Lower leg skin (tissue), 3 donors: Measurements from ENCODE around the gene TCTN3.

Source experiments
- CTCF ChIP-seq, 3 donors: fragments of 450-650 bp; IDR thresholded peaks; one replicate each; pipeline ENCODE4 v1.5.1; 2016; ENCODE audit warnings: antibody characterized with exemption in 3 of 3, mild to moderate bottlenecking in 3 of 3, moderate library complexity in 2 of 3
- POLR2A ChIP-seq, 2 donors: fragments of 450-650 bp; IDR thresholded peaks; one replicate each; pipeline ENCODE4 v1.6.1; 2016 to 2017; ENCODE audit warnings: antibody characterized with exemption in 2 of 2, mild to moderate bottlenecking in 1 of 2, moderate library complexity in 1 of 2

DNA sequence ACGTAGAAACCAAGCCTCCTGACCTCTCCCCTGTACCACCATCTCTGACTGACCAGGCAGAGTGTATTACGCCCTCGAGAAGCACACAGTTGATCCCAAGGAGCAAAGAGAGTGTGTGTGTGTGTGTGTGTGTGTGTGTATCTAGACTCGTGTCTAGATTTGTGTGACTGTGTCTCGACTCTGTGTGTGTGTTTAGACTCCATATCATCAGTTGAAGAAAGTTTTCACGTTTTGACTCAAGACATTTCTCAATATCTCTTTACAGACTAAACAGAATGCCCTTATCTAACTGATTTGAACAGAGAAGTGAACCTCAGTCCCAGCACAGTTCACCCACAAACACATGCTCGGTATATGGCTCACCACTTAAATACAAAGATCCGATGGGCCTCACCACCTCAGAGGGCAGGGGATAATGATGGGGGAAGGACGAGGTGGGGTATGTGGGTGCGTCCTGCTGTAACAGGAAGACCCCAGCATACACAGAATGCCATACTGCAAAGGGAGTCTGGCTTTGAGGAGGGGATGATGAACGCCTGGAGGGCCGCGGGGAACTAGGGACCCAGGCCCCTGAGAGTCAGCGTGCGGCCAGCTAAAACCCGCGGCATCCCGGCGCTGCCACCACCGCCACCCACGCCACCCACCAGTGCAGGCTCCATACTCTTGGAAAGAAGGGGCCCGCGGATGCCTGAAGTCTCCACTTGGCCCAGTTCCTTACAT lies 38.0 kb downstream of the TCTN3 start:
- no peak for TF ChIP-seq CTCF (IDR thresholded peaks at IDR 0.05)
- no peak for TF ChIP-seq POLR2A (IDR thresholded peaks at IDR 0.05)
